A549 (cell line): ENCODE data around the gene PTH2R. TPM values are rescaled to one million over a fixed set of nuclear protein-coding genes. Genes with fewer than 3 reads are reported as not detected.

ENCODE experiments used
- ATAC-seq, 2 experiments: fragments of 200-7000 bp in 1 of 2; fragments of >200 bp in 1 of 2; cut with Nextera tagmentation in 1 of 2; cut with Tn5 transposase in 1 of 2; 3 replicates each; pipeline versions ENCODE4 v1.8.0 to v1.9.1; 2018 to 2020; ENCODE audit warnings: mild to moderate bottlenecking in 1 of 2, moderate library complexity in 1 of 2
- CTCF ChIA-PET: fragments of 300-600 bp; sonication (Branson Sonifier 250); formaldehyde crosslinking; extraction: SDS; loops from one replicate; lab custom pipeline; 2021; ENCODE audit warnings: antibody characterized with exemption, inconsistent platforms; lab: Yijun Ruan, JAX
- POLR2A ChIA-PET: fragments of 350-600 bp; formaldehyde crosslinking; extraction: SDS; loops from one replicate; lab custom pipeline; 2021; ENCODE audit warnings: antibody characterized with exemption, inconsistent platforms; lab: Yijun Ruan, JAX
- DNase-seq, 2 experiments: peaks; one replicate each; pipeline versions ENCODE4 v3.0.0 to v3.0.0-alpha.2; 2011 to 2016; ENCODE audit warnings: low read depth in 1 of 2, low spot score in 1 of 2
- FAIRE-seq: peaks from 2 replicates; lab custom pipeline; 2011; peaks lifted over from hg19 to GRCh38; lab: Jason Lieb, UNC
- H3K27ac ChIP-seq, 2 experiments: fragments of >200 bp; sonication (Bioruptor Twin); formaldehyde crosslinking; 3 replicates each; pipeline ENCODE4 v1.5.1; 2016 to 2017
- H3K4me1 ChIP-seq: fragments of >200 bp; sonication (Bioruptor Twin); formaldehyde crosslinking; 3 replicates; pipeline ENCODE4 v1.6.1; 2016
- H3K4me2 ChIP-seq: fragments of >200 bp; sonication (Bioruptor Twin); formaldehyde crosslinking; 3 replicates; pipeline ENCODE4 v1.6.1; 2016
- H3K4me3 ChIP-seq: fragments of >200 bp; sonication (Bioruptor Twin); formaldehyde crosslinking; 3 replicates; pipeline ENCODE4 v1.5.1; 2016
- H3K9me3 ChIP-seq: fragments of >200 bp; sonication (Bioruptor Twin); formaldehyde crosslinking; 3 replicates; pipeline ENCODE4 v1.6.1; 2016
- CBX8 ChIP-seq: fragments of 200-600 bp; sonication (generic); IDR thresholded peaks from 2 replicates; pipeline ENCODE4 v1.6.1; 2016
- CHD2 ChIP-seq: fragments of 150-350 bp; IDR thresholded peaks from 2 replicates; pipeline ENCODE4 v1.6.1; 2014; ENCODE audit warnings: low read length; ENCODE audit not compliant: partially characterized antibody
- CHD4 ChIP-seq: fragments of 200-600 bp; sonication (generic); IDR thresholded peaks from 2 replicates; pipeline ENCODE4 v1.6.1; 2016; ENCODE audit warnings: antibody characterized with exemption, mild to moderate bottlenecking, borderline replicate concordance
- CTCF ChIP-seq: fragments of >200 bp; sonication (Bioruptor Twin); formaldehyde crosslinking; IDR thresholded peaks from 3 replicates; pipeline ENCODE4 v1.5.1; 2016
- EHMT2 ChIP-seq: fragments of 200-600 bp; sonication (generic); IDR thresholded peaks from 2 replicates; pipeline ENCODE4 v1.6.1; 2016; ENCODE audit warnings: antibody characterized with exemption, low read depth, mild to moderate bottlenecking, moderate library complexity
- FOSB ChIP-seq: fragments of 250-450 bp; sonication (Bioruptor Pico); IDR thresholded peaks from 2 replicates; pipeline ENCODE4 v1.5.0; 2020; ENCODE audit warnings: mild to moderate bottlenecking, moderate library complexity
- FOXS1 ChIP-seq: fragments of 250-450 bp; sonication (Bioruptor Pico); IDR thresholded peaks from 2 replicates; pipeline ENCODE4 v1.5.0; 2020; ENCODE audit warnings: mild to moderate bottlenecking, moderate library complexity
- HEYL ChIP-seq: fragments of 250-450 bp; sonication (Bioruptor Pico); IDR thresholded peaks from 2 replicates; pipeline ENCODE4 v1.8.0; 2021; ENCODE audit warnings: mild to moderate bottlenecking, moderate library complexity
- HOXA7 ChIP-seq: fragments of 250-450 bp; sonication (Bioruptor Pico); IDR thresholded peaks from 2 replicates; pipeline ENCODE4 v1.5.0; 2020; ENCODE audit warnings: mild to moderate bottlenecking, moderate library complexity
- HOXB13 ChIP-seq: fragments of 250-450 bp; sonication (Bioruptor Pico); IDR thresholded peaks from 2 replicates; pipeline ENCODE4 v1.5.0; 2020; ENCODE audit warnings: low read depth, mild to moderate bottlenecking, moderate library complexity
- JUN ChIP-seq, 2 experiments: fragments of >200 bp; sonication (Bioruptor Twin); formaldehyde crosslinking; IDR thresholded peaks; 2 replicates in 1 of 2; 3 replicates in 1 of 2; pipeline ENCODE4 v1.6.1; 2016 to 2017
- KDM1A ChIP-seq: fragments of 200-600 bp; sonication (generic); IDR thresholded peaks from 2 replicates; pipeline ENCODE4 v1.6.1; 2016; ENCODE audit warnings: low read depth, mild to moderate bottlenecking
- MYC ChIP-seq: IDR thresholded peaks from 2 replicates; pipeline ENCODE4 v1.6.1; 2012; ENCODE audit warnings: mild to moderate bottlenecking, inconsistent platforms, low read length, improper control_type of control experiment, borderline replicate concordance
- NR3C1 ChIP-seq: fragments of >200 bp; sonication (Bioruptor Twin); formaldehyde crosslinking; IDR thresholded peaks from 3 replicates; pipeline ENCODE4 v1.6.1; 2017
- POLR2A ChIP-seq: IDR thresholded peaks from 2 replicates; pipeline ENCODE4 v1.6.1; 2012; ENCODE audit warnings: mild to moderate bottlenecking, low read length
- RAD21 ChIP-seq, 2 experiments: fragments of >200 bp in 1 of 2; sonication (Bioruptor Twin) in 1 of 2; formaldehyde crosslinking in 1 of 2; IDR thresholded peaks in 1 of 2; conservative IDR thresholded peaks in 1 of 2; 2 replicates in 1 of 2; 3 replicates in 1 of 2; pipeline ENCODE4 v1.6.1; 2012 to 2018; ENCODE audit warnings: inconsistent platforms in 1 of 2
- REST ChIP-seq: fragments of 200-600 bp; sonication (generic); IDR thresholded peaks from 2 replicates; pipeline ENCODE4 v1.6.1; 2016; ENCODE audit warnings: antibody characterized with exemption, mild to moderate bottlenecking, moderate library complexity
- RFX5 ChIP-seq: fragments of 450-650 bp; IDR thresholded peaks from 2 replicates; pipeline ENCODE4 v1.7.1; 2014; ENCODE audit warnings: antibody characterized with exemption, mild to moderate bottlenecking, moderate library complexity
- SMC3 ChIP-seq: fragments of >200 bp; sonication (Bioruptor Twin); formaldehyde crosslinking; IDR thresholded peaks from 3 replicates; pipeline ENCODE4 v1.6.1; 2018; ENCODE audit warnings: inconsistent platforms
- TP53 ChIP-seq: fragments of 250-450 bp; sonication (Bioruptor Pico); IDR thresholded peaks from 2 replicates; pipeline ENCODE4 v1.5.0; 2021; ENCODE audit warnings: mild to moderate bottlenecking, moderate library complexity
- ZC3H11A ChIP-seq: fragments of 450-650 bp; IDR thresholded peaks from 2 replicates; pipeline ENCODE4 v1.6.1; 2014; ENCODE audit warnings: antibody characterized with exemption, mild to moderate bottlenecking
- WGBS: methylation state at CpG from one replicate; pipeline ENCODE4 v1.1.6; 2017; ENCODE audit errors: missing lambda C conversion rate; 5-methylcytosine and 5-hydroxymethylcytosine counted together
- polyA plus RNA-seq, 4 experiments: library from polyadenylated mRNA; depleted of rRNA in 3 of 4; stranded (reverse); fragments of >200 nt; fragmentation: RNase III in 1 of 4; extraction: RNeasy Plus Mini Kit Qiagen cat#74134 plus additional on column Dnase treatment in 1 of 4; gene quantifications; 2 replicates in 3 of 4; 3 replicates in 1 of 4; pipeline ENCODE4 v1.2.3, GENCODE V29; 2011 to 2017
- TF ChIP-seq, protein P1 (sequence below): IDR thresholded peaks from 2 replicates; pipeline ENCODE4 v1.6.1; 2012; ENCODE audit warnings: low read depth, borderline replicate concordance
- TF ChIP-seq, protein P2 (sequence below): fragments of 250-450 bp; sonication (Bioruptor Pico); IDR thresholded peaks from 2 replicates; pipeline ENCODE4 v1.5.0; 2021; ENCODE audit warnings: mild to moderate bottlenecking, moderate library complexity, borderline replicate concordance
- TF ChIP-seq, protein P3 (sequence below): IDR thresholded peaks from 2 replicates; pipeline ENCODE4 v1.6.1; 2012

PTH2R gene
- polyA plus RNA-seq, 2 of the 4 experiments (the other 2 are of a cell fraction) = not detected

DNA sequence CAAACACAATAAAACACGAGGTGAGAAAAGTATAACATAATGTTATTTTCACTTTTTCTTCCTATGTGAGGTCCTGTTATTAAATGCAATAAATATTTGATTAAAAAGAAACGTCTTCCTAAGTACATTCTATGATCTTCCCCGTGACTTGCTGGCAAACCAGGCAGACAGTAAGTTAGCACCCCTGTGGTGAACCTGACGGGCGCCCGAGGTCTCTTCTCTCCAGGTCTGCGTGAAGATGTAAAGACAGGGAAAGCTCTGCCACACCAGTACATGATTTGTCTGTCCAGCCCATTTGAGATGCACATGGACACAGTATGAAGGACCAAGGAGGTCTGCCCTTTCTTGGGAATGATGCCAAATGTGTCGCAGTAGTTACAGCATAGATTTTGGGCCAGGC lies 57.6 kb downstream of the PTH2R start:
- CTCF ChIA-PET = interaction anchor here (0.6 to 2.0 kb wide), 3 partner anchors 57 to 870 kb away, joined by 3 to 8 read pairs (median 4); no protein-coding TSS in a partner anchor
- FAIRE-seq = no peak
- H3K9me3 ChIP-seq = no peaks in the 10 kb centered on the region

DNA sequence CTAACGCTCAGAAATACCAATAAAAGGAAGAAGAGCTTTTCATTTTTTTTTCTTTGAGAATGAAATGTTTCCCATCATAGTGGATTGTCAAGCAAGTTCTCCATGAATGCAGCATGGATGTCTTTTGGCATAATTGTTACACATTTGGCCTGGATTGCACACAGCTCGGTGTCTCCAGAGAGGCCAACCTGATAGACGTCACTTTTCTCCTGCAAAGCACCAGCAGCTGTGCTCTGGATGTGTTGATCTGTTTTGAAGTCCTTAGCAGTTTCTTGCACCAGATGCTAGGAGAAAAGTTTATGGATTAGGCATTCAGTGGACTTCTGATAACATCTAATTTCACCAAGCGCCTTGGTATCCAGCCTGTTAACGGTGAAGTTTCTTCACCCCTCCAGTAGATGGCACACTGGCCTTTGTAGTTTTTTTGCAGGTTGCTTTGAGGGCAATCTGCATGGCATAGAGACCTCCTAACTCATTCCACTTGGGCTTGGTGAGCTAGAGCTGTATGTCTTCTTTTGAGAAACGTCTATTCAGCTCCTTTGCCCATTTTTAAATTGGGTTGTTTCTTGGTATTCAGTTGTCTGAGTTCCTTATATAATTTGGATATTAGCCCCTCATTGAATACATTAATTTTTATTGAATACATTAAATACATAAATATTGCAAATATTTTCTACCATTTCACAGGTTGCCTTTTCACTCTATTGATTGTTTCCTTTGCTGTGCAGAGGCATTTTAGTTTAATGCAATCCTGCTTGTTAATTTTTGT lies 59.7 kb downstream of the PTH2R start:
- Histone ChIP-seq H3K4me3 (no peak overlapping the region), H3K4me2 (no peak overlapping the region), H3K9me3 (no peaks in the 10 kb centered on the region), H3K4me1 (no peaks in the 10 kb centered on the region), H3K27ac (no peak overlapping the region)
- CTCF ChIA-PET = interaction anchor here (0.6 to 2.1 kb wide), 17 partner anchors 9 to 868 kb away, joined by 3 to 7 read pairs (median 3); partner anchors contain the start of gene PTH2R
- TF ChIP-seq JUN (IDR thresholded peaks at IDR 0.05) = no peak
- TF ChIP-seq FOSB (CRISPR knock-in tag) = no peak
- TF ChIP-seq CTCF = peak; percentile 66
- TF ChIP-seq SMC3 = peak; percentile 66
- TF ChIP-seq MYC = no peak
- TF ChIP-seq KDM1A = no peak
- no peak for TF ChIP-seq HOXA7
- peak; percentile 72 to 74 for TF ChIP-seq RAD21 (conservative IDR thresholded peaks at IDR 0.05 in 1 of 2, IDR thresholded peaks at IDR 0.05 in 1 of 2)
- 38% methylated on average over 6 of the region's 6 CpGs for WGBS
- POLR2A ChIA-PET = no interaction called here
- peak; percentile 80 to 92; a peak in 5 of 6 replicates for ATAC-seq
- FAIRE-seq = no peak
- peak; percentile 24 to 55 for DNase-seq

More for the DNA sequence above, 57.6 kb downstream of the PTH2R start:
- Histone ChIP-seq H3K4me3 (no peak overlapping the region), H3K4me1 (no peaks in the 10 kb centered on the region), H3K4me2 (no peak overlapping the region), H3K27ac (no peak overlapping the region)
- TF ChIP-seq ZC3H11A = no peak
- TF ChIP-seq RAD21 (conservative IDR thresholded peaks at IDR 0.05 in 1 of 2, IDR thresholded peaks at IDR 0.05 in 1 of 2) = no peak
- no peak for DNase-seq
- ATAC-seq = no peak
- 54% methylated on average over 8 of the region's 8 CpGs for WGBS
- POLR2A ChIA-PET = no interaction called here

GRCh38 chr2:208466920-208467298 lies 60.3 kb downstream of the PTH2R start:
- 10% methylated on average over 1 of the region's 1 CpG for WGBS
- TF ChIP-seq REST = no peak
- no peak for TF ChIP-seq JUN (IDR thresholded peaks at IDR 0.05)
- TF ChIP-seq, protein P1, sequence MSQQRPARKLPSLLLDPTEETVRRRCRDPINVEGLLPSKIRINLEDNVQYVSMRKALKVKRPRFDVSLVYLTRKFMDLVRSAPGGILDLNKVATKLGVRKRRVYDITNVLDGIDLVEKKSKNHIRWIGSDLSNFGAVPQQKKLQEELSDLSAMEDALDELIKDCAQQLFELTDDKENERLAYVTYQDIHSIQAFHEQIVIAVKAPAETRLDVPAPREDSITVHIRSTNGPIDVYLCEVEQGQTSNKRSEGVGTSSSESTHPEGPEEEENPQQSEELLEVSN = no peak
- no peak for TF ChIP-seq FOSB (CRISPR knock-in tag)
- no peak for TF ChIP-seq TP53 (CRISPR knock-in tag)
- no peak for TF ChIP-seq RAD21 (conservative IDR thresholded peaks at IDR 0.05 in 1 of 2, IDR thresholded peaks at IDR 0.05 in 1 of 2)
- TF ChIP-seq CHD2 = no peak
- no peak for TF ChIP-seq FOXS1 (CRISPR knock-in tag)
- TF ChIP-seq, protein P2, sequence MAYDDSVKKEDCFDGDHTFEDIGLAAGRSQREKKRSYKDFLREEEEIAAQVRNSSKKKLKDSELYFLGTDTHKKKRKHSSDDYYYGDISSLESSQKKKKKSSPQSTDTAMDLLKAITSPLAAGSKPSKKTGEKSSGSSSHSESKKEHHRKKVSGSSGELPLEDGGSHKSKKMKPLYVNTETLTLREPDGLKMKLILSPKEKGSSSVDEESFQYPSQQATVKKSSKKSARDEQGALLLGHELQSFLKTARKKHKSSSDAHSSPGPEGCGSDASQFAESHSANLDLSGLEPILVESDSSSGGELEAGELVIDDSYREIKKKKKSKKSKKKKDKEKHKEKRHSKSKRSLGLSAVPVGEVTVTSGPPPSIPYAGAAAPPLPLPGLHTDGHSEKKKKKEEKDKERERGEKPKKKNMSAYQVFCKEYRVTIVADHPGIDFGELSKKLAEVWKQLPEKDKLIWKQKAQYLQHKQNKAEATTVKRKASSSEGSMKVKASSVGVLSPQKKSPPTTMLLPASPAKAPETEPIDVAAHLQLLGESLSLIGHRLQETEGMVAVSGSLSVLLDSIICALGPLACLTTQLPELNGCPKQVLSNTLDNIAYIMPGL (CRISPR knock-in tag) = no peak
- TF ChIP-seq CBX8 = no peak
- no peak for TF ChIP-seq NR3C1
- no peak for TF ChIP-seq RFX5
- TF ChIP-seq EHMT2 = no peak
- TF ChIP-seq MYC = no peak
- TF ChIP-seq POLR2A = no peak
- TF ChIP-seq CHD4 = no peak
- no peak for TF ChIP-seq HEYL
- TF ChIP-seq, protein P3, sequence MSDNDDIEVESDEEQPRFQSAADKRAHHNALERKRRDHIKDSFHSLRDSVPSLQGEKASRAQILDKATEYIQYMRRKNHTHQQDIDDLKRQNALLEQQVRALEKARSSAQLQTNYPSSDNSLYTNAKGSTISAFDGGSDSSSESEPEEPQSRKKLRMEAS = no peak
- TF ChIP-seq HOXB13 = no peak
- Histone ChIP-seq H3K4me1 (no peaks in the 10 kb centered on the region), H3K4me3 (no peak overlapping the region), H3K9me3 (no peaks in the 10 kb centered on the region), H3K27ac (no peak overlapping the region), H3K4me2 (no peak overlapping the region)
- DNase-seq (no peak), FAIRE-seq (no peak), ATAC-seq (no peak)
- CTCF ChIA-PET = interaction anchor here (0.6 to 2.1 kb wide), 15 partner anchors 8 to 868 kb away, joined by 3 to 7 read pairs (median 4); partner anchors contain the start of gene PTH2R
- POLR2A ChIA-PET = no interaction called here
